Naive thymus-derived CD4-positive, alpha-beta T cell (primary cell): ENCODE data around the gene GRIK4. TPM values are rescaled to one million over a fixed set of nuclear protein-coding genes. Genes with fewer than 3 reads are reported as not detected.

Source experiments
- ATAC-seq: fragments of 150-1000 bp; cut with Tn5 transposase; 2 replicates; pipeline ENCODE4 v1.10.0; 2021; ENCODE audit warnings: mild to moderate bottlenecking, moderate library complexity
- CTCF ChIA-PET: fragments of 350-600 bp; sonication (Branson Sonifier 250); formaldehyde crosslinking; loops from one replicate; lab custom pipeline; 2021; ENCODE audit warnings: antibody characterized with exemption; lab: Charles Lee
- POLR2A ChIA-PET: fragments of 350-600 bp; sonication (Branson Sonifier 250); formaldehyde crosslinking; loops from one replicate; lab custom pipeline; 2021; ENCODE audit warnings: antibody characterized with exemption, inconsistent platforms; lab: Charles Lee
- DNase-seq, 9 donors: peaks; one replicate each; pipeline versions ENCODE4 v3.0.0 to v3.0.0-alpha.2; 2020 to 2022; ENCODE audit warnings: mixed read lengths in 1 of 9
- H3K27ac ChIP-seq: one replicate; pipeline ENCODE4 v1.7.0; 2013; ENCODE audit warnings: mild to moderate bottlenecking, low read depth, low read length, moderate library complexity
- H3K27me3 ChIP-seq, 2 donors: one replicate each; pipeline ENCODE4 v1.7.0; 2013; ENCODE audit warnings: low read length in 2 of 2, mild to moderate bottlenecking in 2 of 2, moderate library complexity in 2 of 2; ENCODE audit not compliant: control insufficient read depth in 2 of 2, insufficient read depth in 2 of 2
- H3K36me3 ChIP-seq, 3 experiments: 1 replicate in 2 of 3; 2 replicates in 1 of 3; pipeline ENCODE4 v1.7.0; 2013; ENCODE audit warnings: low read length in 3 of 3, mild to moderate bottlenecking in 3 of 3, moderate library complexity in 1 of 3; ENCODE audit not compliant: insufficient read depth in 3 of 3, control insufficient read depth in 2 of 3
- H3K4me1 ChIP-seq, 2 donors: one replicate each; pipeline ENCODE4 v1.7.0; 2013; ENCODE audit warnings: low read length in 2 of 2, mild to moderate bottlenecking in 2 of 2, moderate library complexity in 1 of 2; ENCODE audit not compliant: control insufficient read depth in 2 of 2, insufficient read depth in 2 of 2
- H3K4me3 ChIP-seq: 2 replicates; pipeline ENCODE4 v1.7.0; 2013; ENCODE audit warnings: mild to moderate bottlenecking, low read length
- H3K9me3 ChIP-seq, 3 experiments: 1 replicate in 2 of 3; 2 replicates in 1 of 3; pipeline ENCODE4 v1.7.0; 2013; ENCODE audit warnings: low read length in 3 of 3; ENCODE audit not compliant: control insufficient read depth in 2 of 3
- H3K27ac Mint-ChIP-seq, 9 donors: one replicate each; pipeline ENCODE4 v1.8.0; 2020 to 2022; ENCODE audit warnings: mixed read lengths in 9 of 9, mild to moderate bottlenecking in 8 of 9, moderate library complexity in 5 of 9, inconsistent platforms in 2 of 9
- H3K27me3 Mint-ChIP-seq, 5 donors: one replicate each; pipeline ENCODE4 v1.8.0; 2021 to 2022; ENCODE audit warnings: mixed read lengths in 5 of 5, mild to moderate bottlenecking in 1 of 5
- H3K36me3 Mint-ChIP-seq, 5 donors: one replicate each; pipeline ENCODE4 v1.8.0; 2020 to 2022; ENCODE audit warnings: mixed read lengths in 5 of 5, mild to moderate bottlenecking in 3 of 5, inconsistent platforms in 1 of 5
- H3K4me1 Mint-ChIP-seq, 7 donors: one replicate each; pipeline ENCODE4 v1.8.0; 2020 to 2022; ENCODE audit warnings: mixed read lengths in 7 of 7, mild to moderate bottlenecking in 3 of 7, inconsistent platforms in 1 of 7
- H3K4me3 Mint-ChIP-seq, 10 donors: one replicate each; pipeline ENCODE4 v1.8.0; 2020 to 2022; ENCODE audit warnings: mild to moderate bottlenecking in 10 of 10, mixed read lengths in 10 of 10, moderate library complexity in 6 of 10, inconsistent platforms in 2 of 10
- H3K9me3 Mint-ChIP-seq, 11 donors: one replicate each; pipeline ENCODE4 v1.8.0; 2020 to 2022; ENCODE audit warnings: mixed read lengths in 11 of 11, mild to moderate bottlenecking in 4 of 11, inconsistent platforms in 1 of 11, moderate library complexity in 1 of 11
- intact Hi-C, 2 donors: fragments of 100-400 bp; cut with micrococcal nuclease; formaldehyde crosslinking; loops; one replicate each; pipeline ENCODE4 v1.15.1; 2023
- polyA plus RNA-seq, 2 donors: library from polyadenylated mRNA; unstranded; fragments of 300-500 nt; fragmentation: Illumina TruSeq; gene quantifications; one replicate each; pipeline ENCODE4 v1.2.3, GENCODE V29; 2021
- total RNA-seq, 6 experiments: library from RNA in 5 of 6; stranded (reverse) in 5 of 6; gene quantifications; 1 replicate in 5 of 6; 2 replicates in 1 of 6; pipeline ENCODE4 v1.2.3 and lab custom pipeline; 2021 to 2026

The GRIK4 gene
- total and polyA plus RNA-seq, 7 experiments from 2014 or later, result 0.93 to 3.8 TPM; not detected in 5

DNA sequence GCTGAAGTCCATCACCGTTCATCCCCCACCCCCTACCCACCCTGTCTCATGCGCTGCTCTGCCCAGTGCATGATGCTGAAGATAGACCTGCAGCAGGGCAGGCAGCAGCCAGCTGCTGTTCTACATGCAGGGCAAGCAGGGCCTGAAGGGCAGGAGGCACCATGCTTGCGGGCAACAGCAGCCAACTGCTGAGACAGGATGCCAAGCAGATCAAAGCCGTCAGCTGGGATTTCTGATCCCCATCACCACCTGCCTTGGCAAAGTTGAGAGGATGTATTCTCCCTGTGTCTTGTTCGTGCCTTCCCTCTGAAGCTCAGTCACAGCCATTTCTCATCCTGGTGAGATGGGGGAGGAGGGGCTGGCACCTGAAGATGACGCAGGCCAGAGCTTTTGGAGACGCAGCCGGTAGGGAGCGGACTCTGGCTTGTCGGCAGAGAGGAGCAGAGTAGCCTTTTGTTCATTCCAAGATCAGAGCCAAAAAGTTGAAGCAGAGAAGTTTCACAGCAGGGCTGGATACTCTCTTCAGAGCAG lies 227.0 kb downstream of the GRIK4 start:
- Histone ChIP-seq H3K27ac (no peak overlapping the region), H3K4me1 (no peaks in the 10 kb centered on the region), H3K9me3 (no peaks in the 10 kb centered on the region), H3K27me3 (no peaks in the 10 kb centered on the region), H3K4me3 (no peak overlapping the region), H3K36me3 (no peaks in the 10 kb centered on the region)
- Mint-ChIP-seq H3K27me3 (peaks cover 0 to 32% (median 15%) of the 10 kb centered on the region in 5 donors), H3K4me1 (no peaks in the 10 kb centered on the region), H3K4me3 (no peak overlapping the region), H3K36me3 (peaks cover 0 to 4% (median 0%) of the 10 kb centered on the region in 5 donors), H3K27ac (no peak overlapping the region), H3K9me3 (peaks cover 0 to 3% (median 0%) of the 10 kb centered on the region in 11 donors)
- intact Hi-C loops, result no loop called here
- no peak for DNase-seq
- ATAC-seq, result no peak
- CTCF ChIA-PET, result no interaction called here
- POLR2A ChIA-PET, result no interaction called here

DNA sequence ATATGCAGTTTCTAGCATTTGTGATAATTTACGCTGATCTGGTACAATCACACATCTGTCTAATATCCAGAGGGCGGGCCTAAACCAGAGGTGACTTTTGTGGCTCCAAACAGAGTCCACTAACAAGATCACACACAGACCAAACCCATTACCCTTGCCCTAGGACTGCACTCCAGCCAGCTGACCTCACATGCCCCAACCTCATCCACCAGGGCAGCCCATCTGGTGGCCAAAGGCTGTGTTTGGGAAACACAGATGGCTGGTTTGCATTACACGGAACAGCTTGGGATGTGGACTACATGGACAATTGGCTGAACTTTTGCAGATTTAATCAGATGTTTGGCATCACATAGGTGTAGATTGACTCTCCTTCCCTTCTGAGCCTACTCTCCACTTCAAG lies 228.2 kb downstream of the GRIK4 start:
- no peak for ATAC-seq

DNA sequence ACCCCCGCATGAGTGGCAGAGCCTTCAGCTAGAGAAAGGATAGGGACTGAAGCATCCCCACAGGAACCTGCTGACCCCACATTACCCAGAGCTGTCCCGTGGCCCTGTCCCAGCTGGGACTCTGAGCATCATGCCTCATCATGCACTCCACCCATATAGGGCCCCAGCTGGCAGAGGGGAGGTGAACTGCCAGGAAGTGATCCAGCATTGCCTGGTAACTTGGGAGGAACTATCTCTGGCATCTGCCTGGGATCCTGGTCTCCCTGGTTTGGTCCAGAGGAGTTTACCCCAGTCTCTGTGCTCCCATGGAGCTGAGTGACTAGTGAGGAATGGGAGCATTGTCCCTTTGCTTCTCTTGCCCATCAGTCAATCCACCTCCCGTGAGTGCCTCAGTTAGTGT lies 228.8 kb downstream of the GRIK4 start:
- Mint-ChIP-seq H3K27ac (no peak overlapping the region), H3K4me1 (no peaks in the 10 kb centered on the region), H3K27me3 (peaks cover 0 to 29% (median 4%) of the 10 kb centered on the region in 5 donors), H3K4me3 (no peak overlapping the region), H3K9me3 (no peaks in the 10 kb centered on the region), H3K36me3 (peaks cover 0 to 4% (median 0%) of the 10 kb centered on the region in 5 donors)
- Histone ChIP-seq H3K4me3 (no peak overlapping the region), H3K4me1 (no peaks in the 10 kb centered on the region), H3K27me3 (no peaks in the 10 kb centered on the region), H3K36me3 (no peaks in the 10 kb centered on the region), H3K9me3 (no peaks in the 10 kb centered on the region), H3K27ac (no peak overlapping the region)
- DNase-seq, result no peak
- intact Hi-C loops, result no loop called here
- ChIA-PET CTCF (no interaction called here), POLR2A (no interaction called here)
- ATAC-seq, result no peak

More for the DNA sequence above, 228.2 kb downstream of the GRIK4 start:
- H3K4me1 Mint-ChIP-seq, result no peaks in the 10 kb centered on the region
- Histone ChIP-seq H3K36me3 (no peaks in the 10 kb centered on the region), H3K4me3 (no peak overlapping the region), H3K4me1 (no peaks in the 10 kb centered on the region), H3K27ac (no peak overlapping the region), H3K9me3 (no peaks in the 10 kb centered on the region), H3K27me3 (no peaks in the 10 kb centered on the region)
- no peak overlapping the region for H3K4me3 Mint-ChIP-seq
- no peaks in the 10 kb centered on the region for H3K9me3 Mint-ChIP-seq
- ChIA-PET POLR2A (no interaction called here), CTCF (no interaction called here)
- intact Hi-C loops, result no loop called here
- H3K27me3 Mint-ChIP-seq, result peaks cover 0 to 33% (median 8%) of the 10 kb centered on the region in 5 donors
- peaks cover 0 to 4% (median 0%) of the 10 kb centered on the region in 5 donors for H3K36me3 Mint-ChIP-seq
- no peak overlapping the region for H3K27ac Mint-ChIP-seq
- no peak for DNase-seq

DNA sequence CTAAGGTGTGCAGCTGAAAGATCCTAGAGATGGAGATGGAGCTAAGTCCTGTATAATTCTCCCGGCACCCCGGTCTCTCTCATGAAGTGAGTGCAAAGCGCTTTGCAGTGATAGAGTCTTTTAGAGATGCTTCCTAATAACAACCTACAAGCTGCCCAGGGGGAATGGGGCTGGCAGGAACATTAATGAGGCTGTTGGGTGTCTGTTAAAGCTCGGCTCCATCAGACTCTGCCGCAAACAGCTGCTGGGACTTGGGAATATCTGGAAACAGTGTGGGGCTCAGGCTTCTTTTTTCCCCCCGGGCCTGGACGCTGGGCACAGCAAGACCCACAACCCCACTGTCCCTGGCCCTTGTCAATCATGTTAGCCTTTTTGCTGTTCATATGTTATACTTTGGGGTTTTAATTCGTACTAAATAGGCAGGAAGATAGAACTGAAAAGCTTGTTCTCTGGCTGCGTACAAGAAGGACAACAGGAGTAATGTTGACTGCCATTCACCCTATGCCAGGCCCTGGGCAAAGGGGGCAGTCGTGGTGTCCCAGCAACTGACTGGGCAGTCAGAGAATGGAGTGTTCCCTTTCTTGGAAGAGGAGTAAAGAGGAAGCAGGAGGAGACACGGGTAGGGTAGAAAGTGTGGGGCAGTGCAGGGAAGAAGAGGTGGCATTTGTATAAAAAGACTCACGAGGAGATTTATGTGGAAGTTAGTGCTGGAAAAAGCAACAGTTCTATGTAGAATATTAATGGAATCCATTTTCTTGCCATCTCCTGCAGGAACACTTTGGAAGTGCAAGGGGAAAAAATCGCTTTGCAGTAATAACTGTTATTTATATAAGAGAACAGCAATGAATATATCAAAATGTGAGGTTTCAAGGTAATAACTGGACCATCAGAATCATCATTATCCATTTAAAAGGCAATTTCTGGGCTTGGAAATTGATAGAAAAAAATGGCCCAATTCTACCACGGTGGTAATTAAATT lies 232.8 kb downstream of the GRIK4 start:
- Mint-ChIP-seq H3K9me3 (no peaks in the 10 kb centered on the region), H3K27ac (no peak overlapping the region), H3K4me3 (no peak overlapping the region), H3K36me3 (peaks cover 0 to 4% (median 0%) of the 10 kb centered on the region in 5 donors), H3K27me3 (peaks cover 0 to 41% (median 15%) of the 10 kb centered on the region in 5 donors), H3K4me1 (no peaks in the 10 kb centered on the region)
- no peaks in the 10 kb centered on the region for H3K36me3 ChIP-seq
- ATAC-seq, result no peak
- ChIA-PET CTCF (no interaction called here), POLR2A (no interaction called here)
- intact Hi-C loops, result no loop called here
- no peak for DNase-seq
- H3K27me3 ChIP-seq, result no peaks in the 10 kb centered on the region
- no peak overlapping the region for H3K4me3 ChIP-seq
- no peaks in the 10 kb centered on the region for H3K4me1 ChIP-seq
- no peaks in the 10 kb centered on the region for H3K9me3 ChIP-seq
- H3K27ac ChIP-seq, result no peak overlapping the region

DNA sequence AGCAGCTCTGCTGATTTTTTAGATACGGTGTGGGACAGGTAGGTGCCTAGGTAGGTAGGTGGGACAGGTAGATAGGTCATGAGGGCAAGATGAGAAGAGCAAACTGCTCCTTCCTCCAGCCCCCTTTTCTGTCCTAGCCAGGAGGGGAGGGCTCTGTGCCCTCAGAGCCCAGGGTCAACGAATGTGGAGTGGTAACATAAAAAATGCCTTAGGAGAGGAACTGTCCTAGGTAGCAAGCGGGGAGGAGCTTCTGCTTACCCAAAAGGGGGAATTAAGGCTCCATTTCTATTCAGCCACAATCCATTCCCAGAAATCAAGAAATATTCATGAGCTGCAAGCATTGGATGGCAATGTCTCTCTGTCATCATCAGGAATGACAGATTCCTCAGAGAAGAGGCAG lies 234.8 kb downstream of the GRIK4 start:
- no peak for ATAC-seq

DNA sequence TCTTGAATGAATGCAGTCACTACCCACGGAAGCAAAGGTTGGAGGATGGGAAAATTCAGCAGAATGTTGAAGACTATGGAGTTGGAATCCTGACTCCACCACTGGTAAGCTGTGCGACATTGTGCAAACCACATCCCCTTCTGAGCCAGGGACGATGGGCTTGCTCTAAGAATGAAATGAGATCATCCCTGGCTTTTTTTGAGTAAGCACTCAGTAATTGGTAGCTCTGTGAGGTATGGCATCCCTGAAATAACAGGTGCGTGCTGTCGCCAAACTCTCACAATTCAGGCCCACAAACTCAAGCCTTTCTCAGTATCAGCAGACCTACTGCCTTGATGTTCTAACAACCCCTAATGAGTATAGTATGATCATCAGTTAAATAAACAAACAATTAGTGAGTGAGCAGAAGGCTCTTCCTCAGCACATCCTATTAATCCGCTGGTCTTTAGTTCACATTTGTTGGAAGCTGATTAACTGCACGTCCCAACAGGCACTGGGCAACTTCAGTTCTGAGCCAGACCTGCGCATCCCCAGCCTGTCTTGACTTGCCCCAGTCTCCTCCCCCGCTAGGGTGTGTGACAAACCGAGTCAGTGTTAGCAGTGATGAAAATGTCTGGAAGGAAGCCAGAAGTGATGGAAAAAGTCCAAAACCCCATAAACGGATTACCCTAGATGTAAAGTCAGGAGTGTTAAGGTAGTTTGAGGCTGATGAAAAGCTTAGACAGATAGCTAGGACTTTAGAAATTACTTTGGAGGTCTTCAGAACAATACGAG lies 235.5 kb downstream of the GRIK4 start:
- Histone ChIP-seq H3K4me3 (no peak overlapping the region), H3K27ac (no peak overlapping the region), H3K36me3 (no peaks in the 10 kb centered on the region), H3K27me3 (no peaks in the 10 kb centered on the region), H3K4me1 (no peaks in the 10 kb centered on the region), H3K9me3 (no peaks in the 10 kb centered on the region)
- H3K4me3 Mint-ChIP-seq, result no peak overlapping the region
- POLR2A ChIA-PET, result no interaction called here
- no peaks in the 10 kb centered on the region for H3K36me3 Mint-ChIP-seq
- no peaks in the 10 kb centered on the region for H3K9me3 Mint-ChIP-seq
- CTCF ChIA-PET, result interaction anchor here (1.0 kb wide), 1 partner anchor 60 kb away, joined by 3 read pairs; no protein-coding TSS in a partner anchor
- H3K27ac Mint-ChIP-seq, result no peak overlapping the region
- intact Hi-C loops, result no loop called here
- DNase-seq (no peak), ATAC-seq (no peak)
- no peaks in the 10 kb centered on the region for H3K4me1 Mint-ChIP-seq
- H3K27me3 Mint-ChIP-seq, result peaks cover 0 to 37% (median 21%) of the 10 kb centered on the region in 5 donors

More for the DNA sequence above, 234.8 kb downstream of the GRIK4 start:
- intact Hi-C loops, result no loop called here
- Mint-ChIP-seq H3K4me1 (no peaks in the 10 kb centered on the region), H3K4me3 (no peak overlapping the region), H3K27me3 (peaks cover 0 to 42% (median 21%) of the 10 kb centered on the region in 5 donors), H3K36me3 (peaks cover 0 to 4% (median 0%) of the 10 kb centered on the region in 5 donors), H3K27ac (peak overlapping the region in 1 of 9 donors; percentile 59), H3K9me3 (no peaks in the 10 kb centered on the region)
- Histone ChIP-seq H3K36me3 (no peaks in the 10 kb centered on the region), H3K4me3 (no peak overlapping the region), H3K4me1 (no peaks in the 10 kb centered on the region), H3K9me3 (no peaks in the 10 kb centered on the region), H3K27ac (no peak overlapping the region), H3K27me3 (no peaks in the 10 kb centered on the region)
- DNase-seq, result no peak
- ChIA-PET POLR2A (no interaction called here), CTCF (interaction anchor here (1.0 kb wide), 1 partner anchor 61 kb away, joined by 3 read pairs; no protein-coding TSS in a partner anchor)
